ENCODE results near the gene ITPR1.

ITPR1 gene

GRCh38 chr3:4522947-4523346, 29.8 kb downstream of the ITPR1 start:
- DNase-seq (ENCODE audit: low read depth, low spot score), result no peak
- H3K4me3 ChIP-seq (ENCODE audit: low read depth, low read length), result no peak overlapping the region
- in situ Hi-C loops (cut with HindIII; ENCODE audit: low sequenced_read_pairs), result no loop called here
- TF ChIP-seq CTCF (IDR thresholded peaks at IDR 0.05; ENCODE audit: low read depth, low read length), result no peak

- TF ChIP-seq CTCF (IDR thresholded peaks at IDR 0.05; ENCODE audit: low read depth, low read length), result no peak
- in situ Hi-C loops (cut with HindIII; ENCODE audit: low sequenced_read_pairs), result no loop called here
- no peak overlapping the region for H3K4me3 ChIP-seq (ENCODE audit: low read depth, low read length)
- DNase-seq (ENCODE audit: low read depth, low spot score), result no peak
Measured at GRCh38 chr3:4523710-4524698, 30.9 kb downstream of the ITPR1 start.

- no peak for TF ChIP-seq CTCF (IDR thresholded peaks at IDR 0.05; ENCODE audit: low read depth, low read length)
- H3K4me3 ChIP-seq (ENCODE audit: low read depth, low read length), result no peak overlapping the region
- DNase-seq (ENCODE audit: low read depth, low spot score), result no peak
- in situ Hi-C loops (cut with HindIII; ENCODE audit: low sequenced_read_pairs), result no loop called here
Measured at GRCh38 chr3:4525560-4526223, 32.5 kb downstream of the ITPR1 start.

- H3K4me3 ChIP-seq (ENCODE audit: low read depth, low read length), result no peak overlapping the region
- TF ChIP-seq CTCF (IDR thresholded peaks at IDR 0.05; ENCODE audit: low read depth, low read length), result no peak
- no peak for DNase-seq (ENCODE audit: low read depth, low spot score)
- in situ Hi-C loops (cut with HindIII; ENCODE audit: low sequenced_read_pairs), result no loop called here
Measured at GRCh38 chr3:4528320-4528719, 35.2 kb downstream of the ITPR1 start.

GRCh38 chr3:4528819-4529600, 35.9 kb downstream of the ITPR1 start:
- in situ Hi-C loops (cut with HindIII; ENCODE audit: low sequenced_read_pairs), result no loop called here
- no peak for TF ChIP-seq CTCF (IDR thresholded peaks at IDR 0.05; ENCODE audit: low read depth, low read length)
- no peak for DNase-seq (ENCODE audit: low read depth, low spot score)
- H3K4me3 ChIP-seq (ENCODE audit: low read depth, low read length), result no peak overlapping the region

- no peak for DNase-seq (ENCODE audit: low read depth, low spot score)
- H3K4me3 ChIP-seq (ENCODE audit: low read depth, low read length), result no peak overlapping the region
- TF ChIP-seq CTCF (IDR thresholded peaks at IDR 0.05; ENCODE audit: low read depth, low read length), result no peak
- in situ Hi-C loops (cut with HindIII; ENCODE audit: low sequenced_read_pairs), result no loop called here
Measured at GRCh38 chr3:4529876-4530588, 36.9 kb downstream of the ITPR1 start.
